ENCODE results near the gene MAPK9.

The MAPK9 gene

GRCh38 chr5:180204276-180204819 is 87.5 kb downstream of the MAPK9 start:
- DNase-seq (ENCODE audit: low spot score), result no peak

GRCh38 chr5:180202939-180203573 is 88.8 kb downstream of the MAPK9 start:
- no peak for DNase-seq (ENCODE audit: low spot score)

- no peak for DNase-seq (ENCODE audit: low spot score)
These were observed 90.6 kb downstream of the MAPK9 start for GRCh38 chr5:180201051-180201987.

GRCh38 chr5:180199390-180199789 is 92.5 kb downstream of the MAPK9 start:
- no peak for DNase-seq (ENCODE audit: low spot score)

GRCh38 chr5:180198208-180198607 is 93.7 kb downstream of the MAPK9 start:
- DNase-seq (ENCODE audit: low spot score), result no peak

- no peak for DNase-seq (ENCODE audit: low spot score)
These were observed 94.7 kb downstream of the MAPK9 start for GRCh38 chr5:180197016-180197702.

GRCh38 chr5:180194410-180195345 is 97.2 kb downstream of the MAPK9 start:
- no peak for DNase-seq (ENCODE audit: low spot score)

- DNase-seq (ENCODE audit: low spot score), result no peak
These were observed 98.0 kb downstream of the MAPK9 start for GRCh38 chr5:180193749-180194375.

GRCh38 chr5:180191716-180192115 is 100.2 kb downstream of the MAPK9 start:
- DNase-seq (ENCODE audit: low spot score), result no peak

GRCh38 chr5:180187767-180188166 is 104.1 kb downstream of the MAPK9 start:
- DNase-seq (ENCODE audit: low spot score), result no peak

Measured in putamen (tissue), 1 donor.